ENCODE measurements around the gene GAS5. TPM values are rescaled to one million over a fixed set of nuclear protein-coding genes. Genes with fewer than 3 reads are reported as not detected.
"Not testable (repeated sequence)": the region's sequence is repeated elsewhere in the genome, so short reads cannot be mapped to it uniquely, and the experiment has no call there.

Gene GAS5
- polyA plus RNA-seq, 1 of the 3 experiments (the other 2 are of a cell fraction): 961 TPM

DNA sequence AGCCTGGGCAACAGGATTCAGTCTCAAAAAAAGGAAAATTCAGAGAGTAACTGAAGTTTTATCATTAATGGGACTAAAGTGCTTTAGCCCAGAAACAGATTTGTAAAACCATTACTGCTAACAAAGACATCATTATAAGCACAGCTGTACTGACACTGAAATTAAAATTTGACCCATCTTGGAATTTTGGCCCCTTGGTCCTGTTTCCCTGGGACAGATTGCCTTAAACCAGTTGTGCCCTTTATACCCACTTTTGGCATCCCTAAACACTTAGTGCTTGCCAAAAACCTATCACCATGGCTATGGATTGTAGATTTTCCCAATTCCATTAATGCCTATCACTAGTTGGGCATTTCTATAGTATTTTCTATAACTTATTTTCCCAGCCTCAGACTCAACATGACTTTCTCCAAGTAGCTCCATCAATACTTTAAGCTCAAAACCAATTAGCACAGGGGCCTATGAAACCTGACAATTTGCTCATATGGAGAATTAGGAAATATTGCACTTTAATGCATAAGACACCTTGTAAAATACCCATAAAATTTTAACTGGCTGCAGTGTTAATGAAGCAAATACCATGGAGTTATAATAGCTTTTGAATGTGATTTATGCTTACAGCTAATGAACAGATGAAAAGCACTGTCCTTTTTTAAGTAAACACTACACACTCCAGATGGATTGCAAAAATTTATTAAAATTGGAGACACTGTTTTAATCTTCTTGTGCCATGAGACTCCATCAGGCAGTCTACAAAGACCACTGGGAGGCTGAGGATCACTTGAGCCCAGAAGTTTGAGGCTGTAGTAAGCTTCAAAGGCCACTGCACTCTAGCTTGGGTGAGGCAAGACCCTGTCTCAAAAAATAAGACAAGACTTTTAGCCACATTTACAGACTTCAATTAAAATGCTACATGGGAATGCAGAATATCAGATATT is 4.3 kb downstream of the GAS5 start:
- Histone ChIP-seq H3K27ac (ENCODE audit: low read depth in 2 of 2, low read length in 1 of 2) (peak overlapping the region; percentile 24 to 74; a peak in 3 of 4 replicates), H3K4me1 (ENCODE audit: control insufficient read depth in 1 of 2, insufficient read depth in 2 of 2, low read depth in 1 of 2, low read length in 1 of 2) (peaks cover 6 to 17% of the 10 kb centered on the region in 2 experiments; a peak in 3 of 4 replicates), H3K9me2 (no peaks in the 10 kb centered on the region), H3K36me3 (replicated peaks in 1 of 2; ENCODE audit: control insufficient read depth in 1 of 2, insufficient read depth in 2 of 2, low read length in 1 of 2) (peaks cover 49 to 70% of the 10 kb centered on the region in 2 experiments), H3F3A (replicated peaks; ENCODE audit: insufficient read depth) (peaks cover 81% of the 10 kb centered on the region), H2AFZ (ENCODE audit: low read depth) (no peak overlapping the region), H4K20me1 (ENCODE audit: insufficient read depth) (peaks cover 49% of the 10 kb centered on the region), H3K4me2 (no peak overlapping the region), H3K9me3 (no peaks in the 10 kb centered on the region), H3K79me2 (ENCODE audit: insufficient read depth) (peaks cover 31% of the 10 kb centered on the region), H3K27me3 (ENCODE audit: insufficient read depth) (no peaks in the 10 kb centered on the region), H3K4me3 (ENCODE audit: low read depth in 2 of 2, low read length in 1 of 2) (no peak overlapping the region), H3K9ac (no peak overlapping the region)
- CTCF ChIA-PET: interaction anchor here (0.6 to 1.3 kb wide), 4 partner anchors 9 to 32 kb away, joined by 3 to 4 read pairs (median 3); no protein-coding TSS in a partner anchor
- POLR2A ChIA-PET: no interaction called here
- TF ChIP-seq EP300 (IDR thresholded peaks at IDR 0.05; ENCODE audit: borderline replicate concordance in 1 of 2, low read depth in 1 of 2, low read length in 1 of 2) (no peak), POLR2AphosphoS5 (IDR thresholded peaks at IDR 0.05; ENCODE audit: low read depth, low read length) (peak; percentile 60; the same call in 1 of the 2 replicates), JUND (IDR thresholded peaks at IDR 0.05) (0 out of 2 replicates have a peak, but pooled peaks have one; percentile 5)
- no peak for DNase-seq

DNA sequence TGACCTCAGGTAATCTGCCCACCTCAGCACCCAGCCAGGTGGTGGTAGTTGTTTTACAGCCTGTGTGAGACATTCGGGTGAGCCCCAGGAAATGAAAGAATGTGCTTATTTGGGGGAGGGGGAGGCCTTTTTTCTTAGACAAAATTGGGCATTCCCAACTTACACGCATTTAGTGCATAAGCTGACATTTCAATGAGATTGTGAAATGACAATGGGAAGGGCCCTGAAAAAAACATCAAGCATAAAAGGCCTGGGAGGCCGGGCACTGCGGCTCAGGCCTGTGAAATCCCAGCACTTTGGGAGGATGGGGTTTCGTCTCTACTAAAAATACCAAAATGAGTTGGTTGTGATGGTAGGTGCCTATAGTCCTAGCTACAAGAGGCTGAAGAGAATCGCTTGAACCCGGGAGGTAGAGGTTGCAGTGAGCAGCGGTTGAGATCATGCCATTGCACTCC is 5.0 kb downstream of the GAS5 start:
- Histone ChIP-seq H3K9ac (no peak overlapping the region), H3K36me3 (replicated peaks in 1 of 2; ENCODE audit: control insufficient read depth in 1 of 2, insufficient read depth in 2 of 2, low read length in 1 of 2) (peaks cover 49 to 77% of the 10 kb centered on the region in 2 experiments), H3K27ac (ENCODE audit: low read depth in 2 of 2, low read length in 1 of 2) (peak overlapping the region in 1 of 2 experiments; percentile 74; a peak in 1 of 4 replicates), H3K79me2 (ENCODE audit: insufficient read depth) (peaks cover 31% of the 10 kb centered on the region), H3K4me1 (ENCODE audit: control insufficient read depth in 1 of 2, insufficient read depth in 2 of 2, low read depth in 1 of 2, low read length in 1 of 2) (peaks cover 6 to 17% of the 10 kb centered on the region in 2 experiments; a peak in 3 of 4 replicates), H3K9me2 (no peaks in the 10 kb centered on the region), H4K20me1 (ENCODE audit: insufficient read depth) (peaks cover 49% of the 10 kb centered on the region), H3K27me3 (ENCODE audit: insufficient read depth) (no peaks in the 10 kb centered on the region), H3K4me3 (ENCODE audit: low read depth in 2 of 2, low read length in 1 of 2) (no peak overlapping the region), H3K4me2 (no peak overlapping the region), H3K9me3 (no peaks in the 10 kb centered on the region), H3F3A (replicated peaks; ENCODE audit: insufficient read depth) (peaks cover 87% of the 10 kb centered on the region), H2AFZ (ENCODE audit: low read depth) (no peak overlapping the region)
- ChIA-PET POLR2A (interaction anchor here (0.7 kb wide), 1 partner anchor 148 kb away, joined by 3 read pairs; the partner anchor contains the start of gene KLHL20), CTCF (interaction anchor here (1.3 kb wide), 1 partner anchor 11 kb away, joined by 4 read pairs; no protein-coding TSS in a partner anchor)
- peak; percentile 38; the same call in 1 of the 2 replicates for TF ChIP-seq POLR2AphosphoS5 (IDR thresholded peaks at IDR 0.05; ENCODE audit: low read depth, low read length)
- no peak for TF ChIP-seq RXRA (IDR thresholded peaks at IDR 0.05; ENCODE audit: borderline replicate concordance, low read depth)
- TF ChIP-seq MXI1 (IDR thresholded peaks at IDR 0.05; ENCODE audit: low read depth, low read length): no peak
- 86% methylated on average over 8 of the region's 8 CpGs for WGBS (ENCODE audit: low lambda C conversion rate)
- DNase-seq: no peak

GRCh38 chr1:173862146-173862768 is 5.5 kb downstream of the GAS5 start:
- Histone ChIP-seq H3K4me1 (ENCODE audit: control insufficient read depth in 1 of 2, insufficient read depth in 2 of 2, low read depth in 1 of 2, low read length in 1 of 2) (peaks cover 6 to 17% of the 10 kb centered on the region in 2 experiments; a peak in 3 of 4 replicates), H3K36me3 (replicated peaks in 1 of 2; ENCODE audit: control insufficient read depth in 1 of 2, insufficient read depth in 2 of 2, low read length in 1 of 2) (peaks cover 53 to 81% of the 10 kb centered on the region in 2 experiments), H3K79me2 (ENCODE audit: insufficient read depth) (peaks cover 26% of the 10 kb centered on the region), H3F3A (replicated peaks; ENCODE audit: insufficient read depth) (peaks cover 87% of the 10 kb centered on the region), H4K20me1 (ENCODE audit: insufficient read depth) (peaks cover 49% of the 10 kb centered on the region)
- peak; percentile 32; the same call in 1 of the 2 replicates for TF ChIP-seq JUND (IDR thresholded peaks at IDR 0.05)
- TF ChIP-seq POLR2AphosphoS5 (IDR thresholded peaks at IDR 0.05; ENCODE audit: low read depth, low read length): peak; percentile 59; the same call in 1 of the 2 replicates
- TF ChIP-seq REST (IDR thresholded peaks at IDR 0.05; ENCODE audit: low read depth, low read length): 0 out of 2 replicates have a peak, but pooled peaks have one; percentile 9
- peak; percentile 56; the same call in 1 of the 2 replicates for TF ChIP-seq SIN3A (IDR thresholded peaks at IDR 0.05; ENCODE audit: borderline replicate concordance, low read depth, low read length)
- ChIA-PET CTCF (interaction anchor here (1.3 kb wide), 1 partner anchor 10 kb away, joined by 4 read pairs; no protein-coding TSS in a partner anchor), POLR2A (interaction anchor here (0.7 to 1.5 kb wide), 2 partner anchors 16 to 148 kb away, joined by 3 to 5 read pairs; partner anchors contain the start of gene KLHL20)
- WGBS (ENCODE audit: low lambda C conversion rate): 90% methylated on average over 13 of the region's 13 CpGs
- H3K4me3 ChIP-seq (ENCODE audit: low read depth in 2 of 2, low read length in 1 of 2); H3K9me3 ChIP-seq; H2AFZ ChIP-seq (ENCODE audit: low read depth); H3K9ac ChIP-seq; H3K9me2 ChIP-seq; H3K27me3 ChIP-seq (ENCODE audit: insufficient read depth); H3K27ac ChIP-seq (ENCODE audit: low read depth in 2 of 2, low read length in 1 of 2); DNase-seq; H3K4me2 ChIP-seq: not testable (repeated sequence)

Measured in SK-N-SH (cell line).